HepG2 (cell line): ENCODE measurements around the gene MEF2D.

Experiments used
- CREB1 ChIP-seq, 2 experiments: fragments of 450-650 bp in 1 of 2; IDR thresholded peaks; 2 replicates each; pipeline ENCODE4 v1.6.1; 2016 to 2017; ENCODE audit warnings: control low read depth in 1 of 2, mild to moderate bottlenecking in 1 of 2, missing compliant biosample characterization in 1 of 2, missing genetic modification characterization in 1 of 2
- FOXK2 ChIP-seq: fragments of 450-650 bp; IDR thresholded peaks from 2 replicates; pipeline ENCODE4 v1.6.1; 2016
- GLI4 ChIP-seq: sonication (generic); formaldehyde crosslinking; IDR thresholded peaks from 2 replicates; pipeline ENCODE4 v1.5.1; 2020; ENCODE audit warnings: missing genetic modification reagents, mild to moderate bottlenecking, moderate library complexity, borderline replicate concordance
- SCMH1 ChIP-seq: sonication (generic); formaldehyde crosslinking; IDR thresholded peaks from 2 replicates; pipeline ENCODE4 v1.9.0; 2021; ENCODE audit warnings: missing genetic modification reagents, mild to moderate bottlenecking, borderline replicate concordance
- ZNF10 ChIP-seq: sonication (generic); formaldehyde crosslinking; IDR thresholded peaks from 2 replicates; pipeline ENCODE4 v1.4.0; 2020; ENCODE audit warnings: mild to moderate bottlenecking, low read depth, missing genetic modification reagents, borderline replicate concordance
- ZNF296 ChIP-seq: sonication (generic); formaldehyde crosslinking; conservative IDR thresholded peaks from 2 replicates; pipeline ENCODE4 v1.5.0; 2020; ENCODE audit warnings: mild to moderate bottlenecking, missing genetic modification reagents

- TF ChIP-seq CREB1 (IDR thresholded peaks at IDR 0.05) = no peak
- no peak for TF ChIP-seq CREB1 (CRISPR knock-in tag; IDR thresholded peaks at IDR 0.05)
- TF ChIP-seq ZNF296 = no peak
- no peak for TF ChIP-seq SCMH1 (CRISPR knock-in tag)
- TF ChIP-seq FOXK2 = no peak
- TF ChIP-seq ZNF10 (CRISPR knock-in tag) = no peak
- TF ChIP-seq GLI4 (CRISPR knock-in tag) = no peak
These were observed 7.9 kb downstream of the MEF2D start for GRCh38 chr1:156492591-156493080.
